Measurements from ENCODE around the gene RPL13.

DNA sequence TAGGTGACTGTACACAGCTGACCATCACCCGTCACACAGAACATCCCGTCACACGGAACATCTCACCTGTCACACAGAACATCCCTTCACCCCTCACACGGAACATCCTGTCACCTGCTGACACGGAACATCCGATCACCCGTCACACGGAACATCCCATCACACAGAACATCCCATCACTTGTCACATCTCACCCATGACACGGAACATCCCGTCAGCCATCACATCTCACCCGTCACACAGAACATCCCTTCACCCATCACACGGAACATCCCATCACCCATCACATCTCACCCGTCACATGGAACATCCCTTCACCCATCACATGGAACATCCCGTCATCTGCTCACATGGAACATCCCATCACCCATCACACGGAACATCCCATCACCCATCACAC lies 18.9 kb downstream of the RPL13 start:
- TF ChIP-seq, protein P1, sequence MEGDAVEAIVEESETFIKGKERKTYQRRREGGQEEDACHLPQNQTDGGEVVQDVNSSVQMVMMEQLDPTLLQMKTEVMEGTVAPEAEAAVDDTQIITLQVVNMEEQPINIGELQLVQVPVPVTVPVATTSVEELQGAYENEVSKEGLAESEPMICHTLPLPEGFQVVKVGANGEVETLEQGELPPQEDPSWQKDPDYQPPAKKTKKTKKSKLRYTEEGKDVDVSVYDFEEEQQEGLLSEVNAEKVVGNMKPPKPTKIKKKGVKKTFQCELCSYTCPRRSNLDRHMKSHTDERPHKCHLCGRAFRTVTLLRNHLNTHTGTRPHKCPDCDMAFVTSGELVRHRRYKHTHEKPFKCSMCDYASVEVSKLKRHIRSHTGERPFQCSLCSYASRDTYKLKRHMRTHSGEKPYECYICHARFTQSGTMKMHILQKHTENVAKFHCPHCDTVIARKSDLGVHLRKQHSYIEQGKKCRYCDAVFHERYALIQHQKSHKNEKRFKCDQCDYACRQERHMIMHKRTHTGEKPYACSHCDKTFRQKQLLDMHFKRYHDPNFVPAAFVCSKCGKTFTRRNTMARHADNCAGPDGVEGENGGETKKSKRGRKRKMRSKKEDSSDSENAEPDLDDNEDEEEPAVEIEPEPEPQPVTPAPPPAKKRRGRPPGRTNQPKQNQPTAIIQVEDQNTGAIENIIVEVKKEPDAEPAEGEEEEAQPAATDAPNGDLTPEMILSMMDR (IDR thresholded peaks at IDR 0.05; ENCODE audit: low read depth, low read length, missing input control) = no peak
- TF ChIP-seq, protein P2, sequence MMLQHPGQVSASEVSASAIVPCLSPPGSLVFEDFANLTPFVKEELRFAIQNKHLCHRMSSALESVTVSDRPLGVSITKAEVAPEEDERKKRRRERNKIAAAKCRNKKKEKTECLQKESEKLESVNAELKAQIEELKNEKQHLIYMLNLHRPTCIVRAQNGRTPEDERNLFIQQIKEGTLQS (IDR thresholded peaks at IDR 0.05) = no peak
- TF ChIP-seq, protein P3, sequence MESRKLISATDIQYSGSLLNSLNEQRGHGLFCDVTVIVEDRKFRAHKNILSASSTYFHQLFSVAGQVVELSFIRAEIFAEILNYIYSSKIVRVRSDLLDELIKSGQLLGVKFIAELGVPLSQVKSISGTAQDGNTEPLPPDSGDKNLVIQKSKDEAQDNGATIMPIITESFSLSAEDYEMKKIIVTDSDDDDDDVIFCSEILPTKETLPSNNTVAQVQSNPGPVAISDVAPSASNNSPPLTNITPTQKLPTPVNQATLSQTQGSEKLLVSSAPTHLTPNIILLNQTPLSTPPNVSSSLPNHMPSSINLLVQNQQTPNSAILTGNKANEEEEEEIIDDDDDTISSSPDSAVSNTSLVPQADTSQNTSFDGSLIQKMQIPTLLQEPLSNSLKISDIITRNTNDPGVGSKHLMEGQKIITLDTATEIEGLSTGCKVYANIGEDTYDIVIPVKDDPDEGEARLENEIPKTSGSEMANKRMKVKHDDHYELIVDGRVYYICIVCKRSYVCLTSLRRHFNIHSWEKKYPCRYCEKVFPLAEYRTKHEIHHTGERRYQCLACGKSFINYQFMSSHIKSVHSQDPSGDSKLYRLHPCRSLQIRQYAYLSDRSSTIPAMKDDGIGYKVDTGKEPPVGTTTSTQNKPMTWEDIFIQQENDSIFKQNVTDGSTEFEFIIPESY (IDR thresholded peaks at IDR 0.05) = no peak
